Activated CD4-positive, alpha-beta T cell treated with anti-CD3 and anti-CD28 coated beads, Interleukin-2, amount 10 ng/mL, durations not matched to agents 7 days and 5 days (primary cell): ENCODE data around the gene NUDT22. TPM values are rescaled to one million over a fixed set of nuclear protein-coding genes. Genes with fewer than 3 reads are reported as not detected.
A peak's percentile ranks its signal among the peaks of the same experiment; 100 is the strongest.

ENCODE experiments used
- CTCF ChIA-PET: fragments of 350-600 bp; sonication (Branson Sonifier 250); formaldehyde crosslinking; loops from one replicate; lab custom pipeline; 2021; ENCODE audit warnings: antibody characterized with exemption; lab: Charles Lee
- POLR2A ChIA-PET: fragments of 350-600 bp; sonication (Branson Sonifier 250); formaldehyde crosslinking; loops from one replicate; lab custom pipeline; 2021; ENCODE audit warnings: antibody characterized with exemption; lab: Charles Lee
- DNase-seq: peaks from one replicate; pipeline ENCODE4 v3.0.0-alpha.2; 2020
- H3K27ac Mint-ChIP-seq: one replicate; pipeline ENCODE4 v1.8.0; 2021; ENCODE audit warnings: mild to moderate bottlenecking, moderate library complexity, mixed read lengths
- H3K27me3 Mint-ChIP-seq: one replicate; pipeline ENCODE4 v1.8.0; 2021; ENCODE audit warnings: mixed read lengths
- H3K36me3 Mint-ChIP-seq: one replicate; pipeline ENCODE4 v1.8.0; 2021; ENCODE audit warnings: low read depth, mixed read lengths
- H3K4me1 Mint-ChIP-seq: one replicate; pipeline ENCODE4 v1.8.0; 2021; ENCODE audit warnings: mixed read lengths
- H3K4me3 Mint-ChIP-seq: one replicate; pipeline ENCODE4 v1.8.0; 2021; ENCODE audit warnings: mild to moderate bottlenecking, moderate library complexity, mixed read lengths
- H3K9me3 Mint-ChIP-seq: one replicate; pipeline ENCODE4 v1.8.0; 2021; ENCODE audit warnings: mixed read lengths
- total RNA-seq, 2 experiments: library from RNA; stranded (reverse); gene quantifications; one replicate each; pipeline ENCODE4 v1.2.3, GENCODE V29; 2021

Gene NUDT22
- total RNA-seq, 2 experiments from 2014 or later, result 70.2 to 82.1 TPM

- H3K4me1 Mint-ChIP-seq, result peaks cover 59% of the 10 kb centered on the region
- peak overlapping the region; percentile 89 for H3K4me3 Mint-ChIP-seq
Observed at GRCh38 chr11:64207256-64208085, 18.6 kb upstream of the NUDT22 start.

DNA sequence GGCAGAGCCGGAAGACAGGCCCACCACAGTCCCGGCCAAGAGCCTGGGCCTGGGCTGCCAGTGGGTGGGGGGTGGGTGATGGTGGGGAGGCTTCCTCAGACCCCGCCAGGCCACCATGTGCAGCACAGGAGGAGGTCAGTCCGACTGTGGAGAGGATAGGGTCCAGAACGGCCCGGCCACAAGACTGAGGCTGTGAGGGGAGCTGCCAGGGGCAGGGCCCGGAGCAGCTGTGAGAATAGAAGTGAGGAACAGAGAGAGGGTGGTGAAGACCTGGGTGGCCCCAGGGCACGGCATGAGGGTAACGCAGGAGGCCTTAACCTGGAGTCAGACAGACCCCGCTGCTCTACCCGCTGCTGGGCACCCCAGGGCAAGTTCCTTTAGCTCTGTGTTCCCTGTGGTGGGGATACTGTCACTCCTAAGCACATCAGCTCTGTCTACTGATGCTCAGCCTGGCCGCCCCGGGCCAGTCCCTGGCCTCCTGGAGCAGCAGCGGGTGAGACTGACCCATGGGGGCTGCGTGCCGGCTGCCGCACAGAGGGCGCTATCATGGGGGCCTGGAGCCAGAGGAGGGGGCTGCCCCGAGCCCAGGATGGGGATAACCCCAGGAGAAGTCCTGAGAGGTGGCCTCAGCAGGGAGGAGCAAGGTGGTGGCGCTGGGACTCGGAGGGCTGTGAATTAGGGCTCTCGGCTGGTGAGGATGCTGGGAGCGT, 17.8 kb upstream of the NUDT22 start:
- H3K36me3 Mint-ChIP-seq, result peaks cover 61% of the 10 kb centered on the region
- H3K4me3 Mint-ChIP-seq, result peak overlapping the region; percentile 89
- no peaks in the 10 kb centered on the region for H3K27me3 Mint-ChIP-seq
- CTCF ChIA-PET, result interaction anchor here (0.9 to 10.1 kb wide), 10 partner anchors 10 to 123 kb away, joined by 4 to 141 read pairs (median 14); partner anchors contain the start of genes DNAJC4, ESRRA, NUDT22 and PLCB3
- H3K4me1 Mint-ChIP-seq, result peaks cover 57% of the 10 kb centered on the region
- no peak for DNase-seq
- H3K9me3 Mint-ChIP-seq, result no peaks in the 10 kb centered on the region
- POLR2A ChIA-PET, result interaction anchor here (0.9 kb wide), 1 partner anchor 21 kb away, joined by 4 read pairs; no protein-coding TSS in a partner anchor
- H3K27ac Mint-ChIP-seq, result peak overlapping the region; percentile 94

More at GRCh38 chr11:64207256-64208085, 18.6 kb upstream of the NUDT22 start:
- no peaks in the 10 kb centered on the region for H3K27me3 Mint-ChIP-seq
- POLR2A ChIA-PET, result interaction anchor here (0.9 kb wide), 2 partner anchors 20 to 110 kb away, joined by 4 to 7 read pairs; partner anchors contain the start of genes PRDX5 and TRMT112
- CTCF ChIA-PET, result interaction anchor here (0.9 to 10.1 kb wide), 17 partner anchors 10 to 161 kb away, joined by 3 to 141 read pairs (median 5); partner anchors contain the start of genes DNAJC4, ESRRA, MACROD1 and NUDT22
- H3K27ac Mint-ChIP-seq, result peak overlapping the region; percentile 94
- H3K9me3 Mint-ChIP-seq, result no peaks in the 10 kb centered on the region
- peaks cover 65% of the 10 kb centered on the region for H3K36me3 Mint-ChIP-seq
- DNase-seq, result peak; percentile 84

- Mint-ChIP-seq H3K27me3 (no peaks in the 10 kb centered on the region), H3K36me3 (peaks cover 58% of the 10 kb centered on the region), H3K4me1 (peaks cover 53% of the 10 kb centered on the region), H3K9me3 (no peaks in the 10 kb centered on the region), H3K27ac (peak overlapping the region; percentile 69), H3K4me3 (peak overlapping the region; percentile 58)
- POLR2A ChIA-PET, result no interaction called here
- CTCF ChIA-PET, result interaction anchor here (1.2 to 10.1 kb wide), 5 partner anchors 9 to 42 kb away, joined by 3 to 141 read pairs (median 12); partner anchors contain the start of genes DNAJC4, NUDT22, PLCB3 and STIP1
- no peak for DNase-seq
Observed at GRCh38 chr11:64208796-64209562, 17.1 kb upstream of the NUDT22 start.

DNA sequence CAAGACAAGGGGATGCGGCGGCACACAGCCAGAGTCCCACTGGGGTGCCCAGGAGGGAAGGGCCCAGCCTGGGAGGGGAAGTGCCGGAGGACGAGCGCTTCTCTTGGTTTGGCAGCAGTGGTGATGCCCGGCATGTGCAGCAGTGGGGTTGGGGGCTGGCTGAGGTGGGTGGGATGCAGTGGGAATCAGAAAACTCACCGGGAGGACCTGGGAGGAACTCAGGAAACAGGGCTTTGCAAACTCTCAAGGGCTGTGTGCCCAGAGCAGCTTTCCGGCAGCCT, 16.6 kb upstream of the NUDT22 start:
- Mint-ChIP-seq H3K4me3 (no peak overlapping the region), H3K9me3 (no peaks in the 10 kb centered on the region), H3K36me3 (peaks cover 54% of the 10 kb centered on the region), H3K27ac (peak overlapping the region; percentile 69), H3K4me1 (peaks cover 47% of the 10 kb centered on the region), H3K27me3 (no peaks in the 10 kb centered on the region)
- ChIA-PET POLR2A (no interaction called here), CTCF (interaction anchor here (1.2 to 10.1 kb wide), 3 partner anchors 9 to 17 kb away, joined by 3 to 141 read pairs (median 94); partner anchors contain the start of genes DNAJC4, NUDT22, STIP1 and TRPT1)
- no peak for DNase-seq

- DNase-seq, result no peak
- H3K27ac Mint-ChIP-seq, result no peak overlapping the region
- H3K9me3 Mint-ChIP-seq, result no peaks in the 10 kb centered on the region
- ChIA-PET POLR2A (no interaction called here), CTCF (interaction anchor here (0.5 to 10.1 kb wide), 6 partner anchors 9 to 90 kb away, joined by 3 to 94 read pairs (median 4); partner anchors contain the start of genes DNAJC4, NUDT22 and TRPT1)
- H3K36me3 Mint-ChIP-seq, result peaks cover 60% of the 10 kb centered on the region
- H3K27me3 Mint-ChIP-seq, result no peaks in the 10 kb centered on the region
- H3K4me3 Mint-ChIP-seq, result no peak overlapping the region
- H3K4me1 Mint-ChIP-seq, result peaks cover 47% of the 10 kb centered on the region
Observed at GRCh38 chr11:64210301-64211020, 15.6 kb upstream of the NUDT22 start.

DNA sequence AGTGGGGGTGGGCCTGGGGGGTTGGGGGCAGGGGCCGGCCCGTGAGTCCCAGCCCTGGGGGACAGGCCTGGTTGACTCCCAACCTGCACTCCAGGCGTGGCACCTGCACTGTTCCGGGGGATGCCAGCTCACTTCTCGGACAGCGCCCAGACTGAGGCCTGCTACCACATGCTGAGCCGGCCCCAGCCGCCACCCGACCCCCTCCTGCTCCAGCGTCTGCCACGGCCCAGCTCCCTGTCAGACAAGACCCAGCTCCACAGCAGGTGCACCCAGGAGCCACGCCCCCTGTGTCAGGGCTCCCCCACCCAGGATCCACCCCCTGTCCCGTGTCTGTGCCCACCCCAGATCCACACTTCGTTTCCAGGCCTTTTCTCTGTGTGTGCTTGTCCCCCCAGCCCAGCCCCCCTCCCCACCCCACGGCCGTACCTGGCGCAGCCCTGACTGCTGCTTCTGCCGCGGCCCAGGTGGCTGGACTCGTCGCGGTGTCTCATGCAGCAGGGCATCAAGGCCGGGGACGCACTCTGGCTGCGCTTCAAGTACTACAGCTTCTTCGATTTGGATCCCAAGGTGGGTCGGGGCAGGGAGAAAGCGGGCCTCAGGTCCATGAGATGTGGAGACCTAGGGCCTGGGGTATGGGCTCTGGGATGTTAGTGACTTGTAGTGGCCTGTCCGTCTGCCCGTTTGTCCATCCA, 14.7 kb upstream of the NUDT22 start:
- no peaks in the 10 kb centered on the region for H3K9me3 Mint-ChIP-seq
- peak overlapping the region; percentile 54 for H3K27ac Mint-ChIP-seq
- no peak for DNase-seq
- no peak overlapping the region for H3K4me3 Mint-ChIP-seq
- ChIA-PET CTCF (interaction anchor here (0.5 to 10.1 kb wide), 6 partner anchors 8 to 89 kb away, joined by 3 to 94 read pairs (median 4); partner anchors contain the start of genes DNAJC4, NUDT22 and TRPT1), POLR2A (no interaction called here)
- peaks cover 55% of the 10 kb centered on the region for H3K36me3 Mint-ChIP-seq
- no peaks in the 10 kb centered on the region for H3K27me3 Mint-ChIP-seq
- H3K4me1 Mint-ChIP-seq, result peaks cover 38% of the 10 kb centered on the region

DNA sequence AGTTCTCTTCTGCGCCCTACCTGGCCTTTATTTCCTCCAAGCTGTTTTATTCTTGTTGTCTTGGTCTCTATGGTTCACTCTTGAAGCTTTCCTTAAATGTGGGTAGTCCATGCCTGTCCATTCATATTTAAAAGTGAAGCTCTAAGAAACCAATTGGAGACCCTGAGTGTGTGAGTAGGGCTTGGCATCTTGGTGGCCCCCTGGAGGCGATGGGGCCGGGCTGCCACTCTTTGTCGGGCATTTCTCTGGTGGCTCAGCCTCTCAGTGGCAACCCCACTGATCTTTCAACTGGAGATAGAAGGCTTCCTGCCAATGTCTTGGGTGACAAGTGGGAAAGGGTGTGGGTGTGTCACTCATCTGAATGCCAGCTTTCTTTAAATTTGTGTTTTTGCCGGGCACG, 9.2 kb upstream of the NUDT22 start:
- ChIA-PET CTCF (interaction anchor here (0.9 to 2.8 kb wide), 7 partner anchors 9 to 39 kb away, joined by 3 to 10 read pairs (median 7); partner anchors contain the start of genes NUDT22 and TRPT1), POLR2A (interaction anchor here (0.6 kb wide), 2 partner anchors 20 to 88 kb away, joined by 3 to 4 read pairs; partner anchors contain the start of gene ESRRA)
- DNase-seq, result no peak
- Mint-ChIP-seq H3K27me3 (no peaks in the 10 kb centered on the region), H3K27ac (no peak overlapping the region), H3K4me3 (no peak overlapping the region), H3K4me1 (peaks cover 16% of the 10 kb centered on the region), H3K36me3 (peaks cover 35% of the 10 kb centered on the region), H3K9me3 (no peaks in the 10 kb centered on the region)

GRCh38 chr11:64218628-64219353, 7.3 kb upstream of the NUDT22 start:
- no peak for DNase-seq
- CTCF ChIA-PET, result interaction anchor here (0.9 to 2.8 kb wide), 9 partner anchors 8 to 86 kb away, joined by 3 to 10 read pairs (median 3); partner anchors contain the start of genes DNAJC4 and ESRRA
- peaks cover 9% of the 10 kb centered on the region for H3K4me1 Mint-ChIP-seq
- H3K27me3 Mint-ChIP-seq, result no peaks in the 10 kb centered on the region
- no peak overlapping the region for H3K4me3 Mint-ChIP-seq
- peaks cover 26% of the 10 kb centered on the region for H3K36me3 Mint-ChIP-seq
- peak overlapping the region; percentile 64 for H3K27ac Mint-ChIP-seq
- no peaks in the 10 kb centered on the region for H3K9me3 Mint-ChIP-seq
- POLR2A ChIA-PET, result no interaction called here

GRCh38 chr11:64219354-64219684, 6.8 kb upstream of the NUDT22 start:
- CTCF ChIA-PET, result interaction anchor here (0.9 to 2.8 kb wide), 7 partner anchors 9 to 41 kb away, joined by 3 to 10 read pairs (median 3); partner anchors contain the start of gene DNAJC4

DNA sequence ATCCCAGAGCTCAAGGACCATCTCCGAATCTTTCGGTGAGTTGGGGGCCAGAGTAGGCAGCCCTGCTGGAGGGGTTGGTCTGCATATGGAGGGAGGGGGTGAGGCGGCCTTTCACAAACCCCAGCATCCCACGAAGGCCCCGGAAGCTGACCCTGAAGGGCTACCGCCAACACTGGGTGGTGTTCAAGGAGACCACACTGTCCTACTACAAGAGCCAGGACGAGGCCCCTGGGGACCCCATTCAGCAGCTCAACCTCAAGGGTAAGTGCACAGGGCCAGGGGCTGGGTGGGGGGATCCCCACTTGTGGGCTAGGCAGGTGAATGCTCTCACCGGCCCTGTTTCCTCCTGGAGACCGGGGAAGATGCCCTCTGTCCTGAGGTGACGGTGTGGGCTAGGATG, 6.3 kb upstream of the NUDT22 start:
- no peak overlapping the region for H3K27ac Mint-ChIP-seq
- H3K4me1 Mint-ChIP-seq, result peaks cover 11% of the 10 kb centered on the region
- ChIA-PET POLR2A (no interaction called here), CTCF (interaction anchor here (0.9 to 1.6 kb wide), 6 partner anchors 9 to 85 kb away, joined by 3 to 5 read pairs (median 3); partner anchors contain the start of gene DNAJC4)
- no peak overlapping the region for H3K4me3 Mint-ChIP-seq
- no peaks in the 10 kb centered on the region for H3K27me3 Mint-ChIP-seq
- DNase-seq, result no peak
- no peaks in the 10 kb centered on the region for H3K9me3 Mint-ChIP-seq
- peaks cover 21% of the 10 kb centered on the region for H3K36me3 Mint-ChIP-seq

More at GRCh38 chr11:64219354-64219684, 6.8 kb upstream of the NUDT22 start:
- no peak for DNase-seq
- POLR2A ChIA-PET, result no interaction called here
- Mint-ChIP-seq H3K27me3 (no peaks in the 10 kb centered on the region), H3K4me1 (peaks cover 10% of the 10 kb centered on the region), H3K9me3 (no peaks in the 10 kb centered on the region), H3K4me3 (no peak overlapping the region), H3K36me3 (peaks cover 25% of the 10 kb centered on the region), H3K27ac (peak overlapping the region; percentile 64)
